GM23248 (cell line): ENCODE measurements around the gene SPX. TPM values are rescaled to one million over a fixed set of nuclear protein-coding genes. Genes with fewer than 3 reads are reported as not detected.

Experiments used
- DNase-seq: peaks from one replicate; pipeline ENCODE4 v3.0.0-alpha.2; 2015
- H2AFZ ChIP-seq: fragments of 200-600 bp; sonication (generic); 2 replicates; pipeline ENCODE4 v1.6.1; 2016; ENCODE audit warnings: antibody characterized with exemption
- H3F3A ChIP-seq: fragments of 200-600 bp; sonication (generic); 2 replicates; pipeline ENCODE4 v1.6.1; 2016; ENCODE audit warnings: mild to moderate bottlenecking, antibody characterized with exemption, mixed run types; ENCODE audit not compliant: insufficient read depth
- H3K27ac ChIP-seq: fragments of 200-600 bp; sonication (generic); 2 replicates; pipeline ENCODE4 v1.5.1; 2016; ENCODE audit warnings: mild to moderate bottlenecking
- H3K27me3 ChIP-seq: fragments of 200-600 bp; sonication (generic); replicated peaks from 2 replicates; pipeline ENCODE4 v1.6.1; 2016; ENCODE audit warnings: mild to moderate bottlenecking; ENCODE audit not compliant: insufficient read depth
- H3K36me3 ChIP-seq: fragments of 200-600 bp; sonication (generic); 2 replicates; pipeline ENCODE4 v1.6.1; 2016; ENCODE audit warnings: low read depth, mild to moderate bottlenecking
- H3K4me1 ChIP-seq: fragments of 200-600 bp; sonication (generic); 2 replicates; pipeline ENCODE4 v1.6.1; 2016; ENCODE audit warnings: mild to moderate bottlenecking; ENCODE audit not compliant: insufficient read depth
- H3K4me2 ChIP-seq: fragments of 200-600 bp; sonication (generic); one replicate; pipeline ENCODE4 v1.6.1; 2016; ENCODE audit warnings: mild to moderate bottlenecking; ENCODE audit not compliant: unreplicated experiment
- H3K4me3 ChIP-seq: fragments of 200-600 bp; sonication (generic); 2 replicates; pipeline ENCODE4 v1.5.1; 2016; ENCODE audit warnings: mild to moderate bottlenecking
- H3K79me2 ChIP-seq: fragments of 200-600 bp; sonication (generic); 2 replicates; pipeline ENCODE4 v1.6.1; 2016; ENCODE audit warnings: mild to moderate bottlenecking; ENCODE audit not compliant: insufficient read depth
- H3K9ac ChIP-seq: fragments of 200-600 bp; sonication (generic); 2 replicates; pipeline ENCODE4 v1.6.1; 2016; ENCODE audit warnings: mild to moderate bottlenecking
- H3K9me2 ChIP-seq: fragments of 200-600 bp; sonication (generic); 2 replicates; pipeline ENCODE4 v1.6.1; 2016; ENCODE audit warnings: mixed run types, mild to moderate bottlenecking, moderate library complexity; ENCODE audit not compliant: insufficient read depth
- H3K9me3 ChIP-seq: fragments of 200-600 bp; sonication (generic); one replicate; pipeline ENCODE4 v1.6.1; 2017; ENCODE audit warnings: low read depth
- H4K20me1 ChIP-seq: fragments of 200-600 bp; sonication (generic); 2 replicates; pipeline ENCODE4 v1.6.0; 2016; ENCODE audit not compliant: insufficient read depth
- EZH2 ChIP-seq: fragments of 200-600 bp; sonication (generic); IDR thresholded peaks from 2 replicates; pipeline ENCODE4 v1.6.1; 2018; ENCODE audit warnings: antibody characterized with exemption, mild to moderate bottlenecking; ENCODE audit not compliant: insufficient read depth, poor library complexity, severe bottlenecking
- EZH2phosphoT487 ChIP-seq: fragments of 200-600 bp; sonication (generic); IDR thresholded peaks from 2 replicates; pipeline ENCODE4 v1.6.1; 2018; ENCODE audit warnings: antibody characterized with exemption, moderate library complexity, mild to moderate bottlenecking, low read depth; ENCODE audit not compliant: insufficient read depth
- WGBS, 2 experiments: methylation state at CpG; one replicate each; pipeline ENCODE4 v1.1.6; 2015 to 2017; ENCODE audit warnings: low lambda C conversion rate in 2 of 2, low coverage in 1 of 2; ENCODE audit errors: missing lambda C conversion rate in 2 of 2; 5-methylcytosine and 5-hydroxymethylcytosine counted together
- in situ Hi-C: fragments of 300-500 bp; cut with MboI; formaldehyde crosslinking; loops from 2 replicates; pipeline ENCODE4 v1.15.0; 2020
- polyA plus RNA-seq: library from polyadenylated mRNA; unstranded; fragments of >200 nt; fragmentation: Nextera tagmentation; extraction: Ambion mirVana; gene quantifications from 2 replicates; pipeline ENCODE4 v1.2.1, GENCODE V29; 2016
- total RNA-seq: library from RNA; depleted of rRNA; stranded (reverse); fragments of >200 nt; shearing (Covaris generic); gene quantifications from 2 replicates; pipeline ENCODE4 v1.2.3, GENCODE V29; 2014

Gene SPX
- total and polyA plus RNA-seq, 2 experiments from 2014 or later, result 0.24 to 1.2 TPM

GRCh38 chr12:21568115-21568514 lies 42.0 kb downstream of the SPX start:
- Histone ChIP-seq H3K9me2 (no peaks in the 10 kb centered on the region), H3K9me3 (no peaks in the 10 kb centered on the region), H3K4me2 (no peak overlapping the region), H2AFZ (no peak overlapping the region), H4K20me1 (no peaks in the 10 kb centered on the region), H3K36me3 (no peaks in the 10 kb centered on the region), H3K4me3 (no peak overlapping the region), H3K27me3 (no peaks in the 10 kb centered on the region), H3F3A (no peaks in the 10 kb centered on the region), H3K27ac (no peak overlapping the region), H3K4me1 (no peaks in the 10 kb centered on the region), H3K79me2 (no peaks in the 10 kb centered on the region), H3K9ac (no peak overlapping the region)
- no peak for DNase-seq
- in situ Hi-C loops, result no loop called here
- TF ChIP-seq EZH2, result no peak
- TF ChIP-seq EZH2phosphoT487, result no peak
- WGBS, 2 experiments, result 51 to 60% methylated on average over 4 of the region's 4 CpGs

DNA sequence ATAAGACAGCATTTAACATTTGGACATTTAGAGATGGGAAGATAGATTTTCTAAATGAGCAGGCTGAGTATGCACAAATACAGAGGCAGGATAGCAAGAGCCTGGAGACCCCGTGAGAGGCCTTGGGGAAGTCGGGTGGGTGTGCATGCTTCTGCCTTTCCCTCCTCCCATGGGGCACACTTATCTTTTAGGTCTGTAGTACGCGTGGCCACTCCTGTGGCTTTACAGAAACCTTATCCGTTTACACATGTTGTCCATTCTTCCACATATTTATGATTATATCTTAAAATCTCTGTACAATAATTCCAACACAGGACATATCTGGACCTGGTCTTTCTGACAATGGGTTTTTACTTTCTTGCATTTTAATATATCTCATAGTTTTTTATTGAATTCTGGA lies 45.0 kb downstream of the SPX start:
- no peak overlapping the region for H3K27ac ChIP-seq
- H3K4me1 ChIP-seq, result no peaks in the 10 kb centered on the region
- H3F3A ChIP-seq, result no peaks in the 10 kb centered on the region
- no peak overlapping the region for H3K4me3 ChIP-seq
- TF ChIP-seq EZH2phosphoT487, result no peak
- TF ChIP-seq EZH2, result no peak
- no peak overlapping the region for H3K9ac ChIP-seq
- H3K27me3 ChIP-seq, result no peaks in the 10 kb centered on the region
- H3K36me3 ChIP-seq, result no peaks in the 10 kb centered on the region
- in situ Hi-C loops, result no loop called here
- no peak for DNase-seq
- no peak overlapping the region for H2AFZ ChIP-seq
- 49 to 53% methylated on average over 5 of the region's 5 CpGs for WGBS, 2 experiments
- H4K20me1 ChIP-seq, result no peaks in the 10 kb centered on the region
- no peaks in the 10 kb centered on the region for H3K9me3 ChIP-seq
- H3K4me2 ChIP-seq, result no peak overlapping the region
- H3K79me2 ChIP-seq, result no peaks in the 10 kb centered on the region
- no peaks in the 10 kb centered on the region for H3K9me2 ChIP-seq

DNA sequence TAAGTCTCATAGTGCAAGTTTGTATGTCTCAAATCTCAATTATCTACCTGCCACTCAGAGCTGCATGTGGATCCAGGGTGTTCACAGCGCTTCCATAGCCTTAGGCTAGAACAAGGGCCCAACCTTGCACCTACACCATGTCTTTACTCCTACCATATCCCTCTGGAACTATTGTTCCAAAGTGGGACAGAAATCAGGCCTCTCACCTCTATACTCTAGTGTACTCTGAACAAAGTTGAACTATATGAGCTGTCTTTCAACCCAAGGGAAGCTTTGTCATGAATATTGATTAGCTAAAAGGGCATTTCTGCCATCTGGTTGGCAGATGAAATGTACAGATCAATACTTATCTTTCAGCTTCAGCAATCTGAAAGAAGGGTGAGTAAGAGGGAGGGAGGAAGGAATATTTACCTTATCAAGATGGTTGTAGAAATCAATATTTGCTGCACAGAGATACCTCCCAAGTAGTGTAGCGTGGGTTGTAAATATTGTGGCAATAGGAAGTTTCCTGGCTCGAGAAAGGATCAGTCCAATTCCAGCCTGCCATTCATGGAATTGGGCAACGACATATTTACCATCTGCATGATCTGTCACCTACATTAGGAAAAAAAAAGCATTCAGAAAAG lies 47.8 kb downstream of the SPX start:
- no peaks in the 10 kb centered on the region for H3K9me3 ChIP-seq
- no peaks in the 10 kb centered on the region for H3F3A ChIP-seq
- no peak overlapping the region for H3K27ac ChIP-seq
- no peaks in the 10 kb centered on the region for H3K27me3 ChIP-seq
- H3K9me2 ChIP-seq, result no peaks in the 10 kb centered on the region
- no peak for TF ChIP-seq EZH2phosphoT487
- no peak overlapping the region for H3K4me3 ChIP-seq
- no peaks in the 10 kb centered on the region for H4K20me1 ChIP-seq
- H3K36me3 ChIP-seq, result no peaks in the 10 kb centered on the region
- no peak overlapping the region for H3K4me2 ChIP-seq
- H3K9ac ChIP-seq, result no peak overlapping the region
- no peak overlapping the region for H2AFZ ChIP-seq
- no peaks in the 10 kb centered on the region for H3K4me1 ChIP-seq
- in situ Hi-C loops, result no loop called here
- H3K79me2 ChIP-seq, result no peaks in the 10 kb centered on the region
- 57 to 62% methylated on average over 4 of the region's 4 CpGs for WGBS, 2 experiments
- DNase-seq, result no peak

DNA sequence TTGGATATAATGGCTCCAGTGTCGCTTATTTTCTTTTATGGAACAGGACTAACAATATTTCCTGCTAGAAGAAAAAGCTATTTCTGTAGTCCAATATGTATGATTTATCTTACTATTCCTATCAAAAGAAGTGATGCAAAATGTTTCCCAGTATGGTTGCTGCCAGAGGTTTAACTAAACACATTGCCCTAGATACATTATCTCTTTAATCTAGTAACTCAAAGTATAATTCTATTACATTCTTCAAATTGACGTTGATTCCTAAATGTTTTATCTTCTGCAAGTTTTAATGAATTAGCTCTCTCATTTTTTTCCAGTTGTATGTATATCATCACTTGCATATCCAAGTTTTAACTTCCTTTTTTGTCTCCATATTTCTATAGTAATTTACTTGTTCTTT lies 50.3 kb downstream of the SPX start:
- Histone ChIP-seq H3K27me3 (no peaks in the 10 kb centered on the region; the same call in 1 of the 2 replicates), H3K9me2 (no peaks in the 10 kb centered on the region), H4K20me1 (no peaks in the 10 kb centered on the region), H3K9me3 (no peaks in the 10 kb centered on the region), H3K36me3 (no peaks in the 10 kb centered on the region), H3K79me2 (no peaks in the 10 kb centered on the region), H3K4me1 (no peaks in the 10 kb centered on the region), H3K4me2 (no peak overlapping the region), H3K27ac (no peak overlapping the region), H2AFZ (no peak overlapping the region), H3K4me3 (no peak overlapping the region), H3K9ac (no peak overlapping the region), H3F3A (no peaks in the 10 kb centered on the region)
- TF ChIP-seq EZH2 (no peak), EZH2phosphoT487 (no peak)
- in situ Hi-C loops, result no loop called here
- DNase-seq, result no peak
- 51 to 57% methylated on average over 2 of the region's 2 CpGs for WGBS, 2 experiments

DNA sequence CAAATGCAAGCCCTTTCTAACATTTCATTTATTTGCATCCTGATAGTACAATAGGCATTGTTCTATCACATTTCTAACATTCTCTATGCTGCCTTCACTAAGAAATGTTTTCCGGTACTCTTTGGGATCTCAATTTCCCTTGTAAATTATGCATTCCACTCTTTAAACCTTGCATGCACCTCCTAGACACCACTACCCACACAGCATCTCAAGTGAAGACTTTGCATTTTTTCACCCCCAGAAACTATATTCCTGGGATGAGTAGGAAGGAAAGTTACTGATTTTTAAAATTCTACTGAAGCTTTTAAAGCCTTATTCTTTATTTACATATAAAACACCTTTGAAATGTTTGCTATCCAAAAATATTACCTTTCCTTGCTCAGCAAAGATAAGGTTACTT lies 51.4 kb downstream of the SPX start:
- Histone ChIP-seq H3K4me3 (no peak overlapping the region), H3K4me2 (no peak overlapping the region), H3K4me1 (no peaks in the 10 kb centered on the region), H3K9me2 (no peaks in the 10 kb centered on the region), H3K9me3 (no peaks in the 10 kb centered on the region), H3K9ac (no peak overlapping the region), H3K27me3 (no peaks in the 10 kb centered on the region; the same call in 1 of the 2 replicates), H3K36me3 (no peaks in the 10 kb centered on the region), H3F3A (no peaks in the 10 kb centered on the region), H3K27ac (no peak overlapping the region), H3K79me2 (no peaks in the 10 kb centered on the region), H2AFZ (no peak overlapping the region), H4K20me1 (no peaks in the 10 kb centered on the region)
- DNase-seq, result no peak
- WGBS, 2 experiments, result 44 to 46% methylated on average over 1 of the region's 1 CpG
- in situ Hi-C loops, result no loop called here
- no peak for TF ChIP-seq EZH2
- no peak for TF ChIP-seq EZH2phosphoT487
